Posterior vena cava (tissue), 2 donors: ENCODE measurements around the gene RHCE. TPM values are rescaled to one million over a fixed set of nuclear protein-coding genes. Genes with fewer than 3 reads are reported as not detected.
"Not testable (repeated sequence)": the region's sequence is repeated elsewhere in the genome, so short reads cannot be mapped to it uniquely, and the experiment has no call there.

Source experiments
- DNase-seq: peaks from one replicate; pipeline ENCODE4 v3.0.0-alpha.2; 2020; ENCODE audit warnings: low spot score
- intact Hi-C, 2 donors: fragments of 100-400 bp; cut with DNase I; formaldehyde crosslinking; loops; one replicate each; pipeline versions ENCODE4 v1.14.1 to v1.14.2; 2022 to 2023
- long read RNA-seq, 2 donors: library from polyadenylated mRNA; unstranded; transcript quantifications; one replicate each; pipeline ENCODE4 v2.0.0, GENCODE V29; 2020 to 2021
- total RNA-seq, 2 donors: library from RNA; stranded (reverse); fragmentation: NEBNext Ultra II Directional; extraction: Animal tissue kit (Norgen Biotek cat#: 25700); gene quantifications; one replicate each; pipeline ENCODE4 v1.2.1, GENCODE V29; 2021
- donor health status: DM: yes; HTN: yes; CAD: no.
- donor health status: DM: yes; HTN: yes; CAD: no.

Gene RHCE
- total RNA-seq: not detected
- long read RNA-seq, donor 1, partial matches to known transcripts: 0 of 1 reads
- long read RNA-seq, donor 1, other reads (novel, unspliced or antisense): 1 of 1 reads
- long read RNA-seq, donor 2: 0 reads

DNA sequence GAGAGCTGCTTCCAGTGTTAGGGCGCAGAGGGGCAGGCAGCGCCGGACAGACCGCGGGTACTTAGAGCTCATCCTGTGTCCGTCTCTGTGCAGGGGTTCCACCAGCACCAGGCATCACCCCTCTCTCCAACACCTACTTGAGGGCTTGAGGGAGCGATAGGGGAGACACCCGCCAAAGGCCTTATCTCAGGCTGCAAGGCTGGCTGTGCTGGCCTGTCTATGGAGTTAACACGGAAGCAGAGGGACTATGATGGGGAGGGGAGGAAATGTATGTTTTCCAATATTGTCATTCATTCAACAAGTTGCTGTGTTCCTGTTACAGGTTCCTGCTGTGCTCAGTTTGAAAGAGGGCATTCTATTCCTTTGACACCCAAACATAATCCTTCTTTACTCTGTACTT lies at the start of gene RHCE:
Gene RHCE, minus strand, starts transcription at position 111 of the 400 bp plus-strand sequence. Its CDS starts 39 bp downstream, at position 72.
- intact Hi-C loops, DNase-seq: not testable (repeated sequence)

DNA sequence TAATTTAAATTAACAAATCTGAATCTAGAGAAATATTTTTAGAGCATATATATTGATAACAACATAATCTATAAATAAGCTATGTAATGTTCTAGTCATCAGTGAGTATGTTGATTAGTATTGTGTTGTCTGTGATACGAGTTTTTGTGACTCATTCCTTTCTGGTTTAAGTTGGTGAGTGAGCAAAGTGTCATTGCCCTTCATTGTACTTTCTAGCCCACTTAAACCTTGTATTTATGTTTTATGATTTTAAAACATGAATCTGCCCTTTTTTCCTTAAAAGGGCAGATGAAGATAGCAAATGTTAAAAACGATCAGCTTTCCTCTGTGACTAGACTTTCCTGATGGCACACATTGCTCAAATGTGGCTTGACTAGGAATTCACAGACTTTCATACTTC lies 48.6 kb upstream of the RHCE start:
- intact Hi-C loops: no loop called here
- no peak for DNase-seq

DNA sequence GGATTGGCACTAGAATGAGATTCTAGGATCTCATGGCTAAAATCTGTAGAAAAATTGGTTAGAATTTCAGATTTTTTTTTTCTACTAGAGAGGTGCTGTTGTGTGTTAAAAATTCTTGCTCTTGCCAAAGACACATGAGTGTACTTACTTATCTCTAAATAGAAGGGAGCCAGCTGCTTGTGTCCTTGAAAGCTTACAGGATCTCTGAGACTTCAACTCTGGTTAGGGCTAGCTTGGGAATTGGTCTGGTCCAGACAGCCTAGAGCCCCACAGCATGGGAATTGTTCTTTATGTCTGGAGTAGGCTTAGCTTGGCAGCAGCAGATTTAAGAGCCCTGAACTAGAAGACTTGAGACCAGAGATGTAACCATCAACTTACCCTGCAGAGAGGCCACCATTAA lies 47.4 kb upstream of the RHCE start:
- no peak for DNase-seq
- intact Hi-C loops: no loop called here

GRCh38 chr1:25467616-25468015 lies 47.0 kb upstream of the RHCE start:
- no peak for DNase-seq
- intact Hi-C loops: no loop called here

DNA sequence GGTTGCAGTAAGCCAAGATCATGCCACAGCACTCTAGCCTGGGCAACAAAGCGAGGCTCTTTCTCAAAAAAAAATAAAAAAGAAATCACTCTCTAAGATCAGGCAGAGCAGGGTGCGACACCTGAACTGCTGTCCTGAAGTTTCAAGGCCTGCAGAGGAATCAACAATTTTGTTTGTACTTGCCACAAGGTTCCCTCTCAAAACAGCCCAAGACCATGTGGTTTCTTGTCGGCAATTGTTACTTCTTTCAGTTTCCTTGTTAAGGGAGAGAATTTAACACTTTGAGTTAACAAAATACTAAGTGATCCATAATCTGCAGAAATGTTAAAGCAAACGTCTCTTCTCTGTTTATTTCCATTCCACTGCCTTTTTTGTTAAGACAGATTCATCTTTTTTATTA lies 46.6 kb upstream of the RHCE start:
- intact Hi-C loops: no loop called here
- no peak for DNase-seq

DNA sequence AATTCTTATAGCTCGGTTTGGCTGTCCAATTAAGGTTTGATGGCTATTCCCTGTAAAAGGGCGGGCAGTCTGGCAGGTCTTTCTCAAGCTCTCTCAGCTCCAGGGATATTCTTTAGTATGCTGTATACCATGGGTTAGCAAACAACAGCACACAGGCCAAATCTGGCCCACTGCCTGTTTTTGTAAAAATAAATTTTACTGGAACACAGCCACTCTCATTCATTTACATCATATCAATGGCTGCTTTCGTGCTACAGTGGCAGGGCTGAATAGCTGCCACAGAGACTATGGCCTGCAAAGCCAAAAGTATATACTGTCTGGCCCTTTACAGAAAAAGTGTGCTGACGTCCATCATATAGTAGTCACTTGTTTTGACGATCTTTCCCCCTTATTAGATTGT lies 42.1 kb upstream of the RHCE start:
- DNase-seq: no peak
- intact Hi-C loops: no loop called here

- intact Hi-C loops: no loop called here
- no peak for DNase-seq
Observed at GRCh38 chr1:25461849-25462248, 41.2 kb upstream of the RHCE start.

- DNase-seq, intact Hi-C loops: not testable (repeated sequence)
Observed at GRCh38 chr1:25460816-25461215, 40.2 kb upstream of the RHCE start.

- DNase-seq: no peak
- intact Hi-C loops: no loop called here
Observed at GRCh38 chr1:25460020-25460419, 39.4 kb upstream of the RHCE start.

DNA sequence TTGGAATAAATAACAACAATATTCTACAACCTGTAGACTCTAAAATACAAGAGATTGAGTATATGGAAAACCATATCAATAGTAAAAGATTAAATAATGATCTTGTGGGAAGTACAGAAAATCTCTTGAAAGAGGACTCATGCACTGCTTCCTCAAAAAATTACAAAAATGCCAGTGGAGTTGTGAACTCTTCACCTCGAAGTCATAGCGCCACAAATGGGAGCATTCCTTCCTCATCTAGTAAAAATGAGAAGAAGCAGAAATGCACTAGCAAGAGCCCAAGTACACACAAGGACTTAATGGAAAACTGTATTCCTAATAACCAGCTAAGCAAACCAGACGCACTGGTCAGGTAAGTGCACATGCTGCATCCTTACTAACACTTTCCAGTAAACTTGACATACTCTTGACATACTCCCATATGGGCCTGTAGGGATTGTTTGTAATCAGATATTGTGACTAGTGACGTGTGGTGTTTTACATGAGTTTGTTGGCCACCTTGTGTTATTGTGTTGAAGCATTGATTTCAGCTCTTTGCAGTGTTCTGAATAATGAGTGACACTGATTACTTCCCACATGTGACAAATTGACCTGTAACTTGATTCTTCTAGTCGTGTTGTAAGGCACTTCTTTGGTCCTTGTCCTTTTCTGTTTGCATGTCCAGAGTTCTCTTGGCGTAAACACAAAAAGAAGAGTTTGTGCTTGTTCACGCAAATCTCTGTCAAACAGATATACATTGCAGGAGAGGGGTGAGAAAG lies 38.1 kb upstream of the RHCE start:
- no peak for DNase-seq
- intact Hi-C loops: no loop called here

DNA sequence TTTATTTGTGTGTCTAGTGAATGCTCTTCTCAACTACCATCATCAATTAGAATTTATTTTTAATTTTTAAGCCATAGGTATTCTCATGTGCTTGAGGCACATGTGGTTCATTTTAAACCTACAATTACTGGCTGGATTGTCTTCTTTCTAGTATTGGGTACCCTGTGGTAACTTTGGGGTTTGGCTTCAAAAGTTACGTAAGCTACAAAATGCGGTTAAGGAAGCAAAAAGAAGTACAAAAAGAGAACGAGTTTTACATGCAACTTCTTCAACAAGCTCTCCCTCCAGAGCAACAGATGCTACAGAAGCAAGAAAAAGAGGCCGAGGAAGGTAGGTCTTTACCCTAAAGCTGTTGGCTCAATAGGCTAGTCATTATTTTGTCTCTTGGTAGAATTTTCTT lies 35.9 kb upstream of the RHCE start:
- intact Hi-C loops: no loop called here
- no peak for DNase-seq

DNA sequence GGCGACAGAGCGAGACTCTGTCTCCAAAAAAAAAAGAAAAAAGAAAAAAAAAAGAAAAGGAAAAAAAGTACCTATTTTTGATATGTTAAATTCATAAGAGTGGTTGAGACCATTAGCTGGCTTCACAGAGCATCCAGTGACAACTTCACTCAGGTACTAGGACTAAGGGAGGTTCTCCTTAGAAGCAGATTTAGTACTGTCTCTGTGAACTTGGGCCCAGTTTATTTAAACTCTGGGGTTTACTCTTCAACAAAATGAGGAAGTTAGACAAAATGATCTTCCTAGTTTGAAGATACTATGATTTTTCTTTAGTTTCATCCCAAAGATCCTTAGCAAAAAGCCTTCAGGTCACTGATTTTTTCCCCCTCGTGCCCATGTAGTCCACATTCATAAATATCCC lies 31.3 kb upstream of the RHCE start:
- no peak for DNase-seq
- intact Hi-C loops: no loop called here

GRCh38 chr1:25450891-25451290 lies 30.3 kb upstream of the RHCE start:
- no peak for DNase-seq
- intact Hi-C loops: no loop called here

DNA sequence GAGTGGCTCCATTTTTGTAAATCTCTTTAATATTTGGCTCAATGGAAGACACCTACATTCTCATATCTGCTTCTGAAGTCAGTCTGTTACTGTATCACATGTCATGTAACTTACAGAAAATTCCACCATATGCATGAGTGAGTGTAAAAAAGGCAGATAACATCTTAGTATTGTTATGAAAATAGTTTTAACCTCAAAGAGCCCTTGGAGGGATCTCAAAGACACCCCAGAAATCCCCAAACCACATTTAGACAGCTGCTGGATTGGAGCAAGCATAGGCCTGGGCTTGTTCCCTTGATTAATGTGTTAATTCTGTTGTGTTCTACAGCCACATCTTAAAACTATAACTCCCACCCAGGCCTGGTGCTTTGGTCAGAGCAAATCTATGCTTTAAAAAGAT lies 26.9 kb upstream of the RHCE start:
- DNase-seq: no peak

GRCh38 chr1:25445993-25446538 lies 25.4 kb upstream of the RHCE start:
- no peak for DNase-seq
- intact Hi-C loops: no loop called here

More for the DNA sequence above, 26.9 kb upstream of the RHCE start:
- intact Hi-C loops: no loop called here

DNA sequence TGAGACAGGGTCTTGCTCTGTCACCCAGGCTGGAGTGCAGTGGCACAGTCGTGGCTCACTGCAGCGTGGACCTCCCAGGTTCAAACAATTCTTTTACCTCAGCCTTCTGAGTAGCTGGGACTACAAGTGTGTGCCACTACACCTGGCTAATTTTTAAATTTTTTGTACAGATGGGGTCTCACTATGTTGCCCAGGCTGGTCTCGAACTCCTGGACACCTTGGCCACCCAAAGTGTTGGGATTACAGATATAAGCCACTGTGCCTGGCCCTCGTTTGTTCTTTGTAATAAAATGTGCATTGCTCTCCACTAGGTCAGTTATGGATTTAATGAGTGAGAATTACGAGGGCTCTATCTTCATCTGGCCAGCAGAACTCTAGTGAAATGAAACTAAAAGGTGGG lies 24.0 kb upstream of the RHCE start:
- DNase-seq, intact Hi-C loops: not testable (repeated sequence)

DNA sequence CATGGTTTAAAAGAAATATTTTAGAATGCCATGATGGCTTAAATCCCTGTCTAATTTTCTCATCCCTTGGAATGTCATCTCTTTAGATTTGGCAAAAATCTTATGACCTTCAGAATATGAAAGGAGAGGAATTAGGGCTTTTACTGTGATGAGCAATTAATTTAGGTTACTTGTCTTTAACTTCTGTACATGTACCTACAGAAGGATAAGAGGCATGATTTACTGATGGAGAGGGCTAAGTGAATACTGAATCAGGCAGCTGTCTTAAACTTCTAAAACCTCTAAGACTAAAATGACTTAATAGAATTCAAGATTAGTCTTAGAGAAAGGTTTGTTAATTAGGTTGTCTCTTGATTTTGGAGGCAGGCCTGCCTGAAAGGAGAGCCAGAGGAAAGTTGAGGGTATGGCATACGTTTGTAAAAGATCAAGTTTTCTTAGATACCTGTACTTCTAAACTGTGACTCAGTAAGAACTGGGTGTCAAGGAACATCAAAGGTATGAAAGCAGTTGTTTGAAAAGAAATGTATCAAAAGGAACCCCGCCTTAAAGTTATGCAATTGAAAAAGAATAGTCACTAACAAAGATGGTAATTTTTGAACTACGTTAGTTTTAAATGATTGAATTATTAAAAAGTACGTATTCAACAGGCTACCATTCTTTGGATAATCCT lies 22.5 kb upstream of the RHCE start:
- DNase-seq: no peak
- intact Hi-C loops: no loop called here

- intact Hi-C loops: no loop called here
- DNase-seq: no peak
Observed at GRCh38 chr1:25442178-25442577, 21.6 kb upstream of the RHCE start.

DNA sequence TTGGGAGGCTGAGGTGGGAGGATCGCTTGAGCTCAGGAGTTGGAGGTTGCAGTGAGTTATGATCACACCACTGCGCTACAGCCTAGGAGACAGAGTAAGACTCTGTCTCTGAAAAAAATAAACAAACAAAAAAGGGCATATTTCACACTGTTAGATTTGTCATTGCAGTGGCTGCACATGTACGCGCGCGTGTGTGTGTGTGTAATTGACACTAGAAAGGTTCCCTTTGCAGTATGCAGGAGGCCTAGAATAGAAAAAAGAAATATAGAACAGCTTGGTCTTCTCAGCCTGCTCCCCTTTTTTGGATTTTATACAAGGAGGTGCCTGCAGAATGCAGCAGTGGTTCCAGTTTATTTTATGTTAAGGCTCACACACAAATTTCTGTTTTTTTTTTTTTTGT lies 18.7 kb upstream of the RHCE start:
- intact Hi-C loops: no loop called here
- DNase-seq: no peak

DNA sequence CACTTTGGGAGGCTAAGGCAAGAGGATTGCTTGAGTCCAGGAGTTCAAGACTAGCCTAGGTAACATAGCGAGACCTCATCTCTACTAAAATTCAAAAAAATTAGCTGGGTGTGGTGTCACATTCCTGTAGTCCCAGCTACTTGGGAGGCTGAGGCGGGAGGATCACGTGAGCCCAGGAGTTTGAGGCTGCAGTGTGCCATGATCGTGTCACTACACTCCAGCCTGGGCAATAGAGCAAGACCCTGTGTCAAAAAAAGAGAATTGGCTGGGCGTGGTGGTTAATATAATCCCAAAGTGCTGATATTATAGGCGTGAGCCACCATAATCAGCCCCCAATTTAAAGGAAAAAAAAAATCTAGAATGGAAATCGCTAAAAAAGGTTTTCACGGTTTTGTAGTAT lies 17.0 kb upstream of the RHCE start:
- DNase-seq: no peak
- intact Hi-C loops: no loop called here
